NB4 (cell line): ENCODE measurements around the gene SLC22A8.
A peak's percentile ranks its signal among the peaks of the same experiment; 100 is the strongest.

ENCODE experiments used
- DNase-seq: peaks from one replicate; pipeline ENCODE4 v3.0.0; 2010; ENCODE audit warnings: low read depth
- H3K4me3 ChIP-seq: one replicate; pipeline ENCODE4 v1.5.1; 2011; ENCODE audit warnings: mild to moderate bottlenecking, low read depth, low read length, moderate library complexity
- MYC ChIP-seq: IDR thresholded peaks from 2 replicates; pipeline ENCODE4 v1.6.1; 2011; ENCODE audit warnings: low read depth, low read length
- POLR2A ChIP-seq: IDR thresholded peaks from 2 replicates; pipeline ENCODE4 v1.6.1; 2011; ENCODE audit warnings: mild to moderate bottlenecking; ENCODE audit not compliant: insufficient read length; ENCODE audit errors: extremely low read depth
- TF ChIP-seq, protein P1 (sequence below): IDR thresholded peaks from one replicate; pipeline ENCODE4 v1.5.1; 2012; ENCODE audit warnings: low read depth, low read length
- TF ChIP-seq, protein P2 (sequence below): IDR thresholded peaks from 2 replicates; pipeline ENCODE4 v1.6.1; 2011; ENCODE audit warnings: low read depth, low read length

The SLC22A8 gene

DNA sequence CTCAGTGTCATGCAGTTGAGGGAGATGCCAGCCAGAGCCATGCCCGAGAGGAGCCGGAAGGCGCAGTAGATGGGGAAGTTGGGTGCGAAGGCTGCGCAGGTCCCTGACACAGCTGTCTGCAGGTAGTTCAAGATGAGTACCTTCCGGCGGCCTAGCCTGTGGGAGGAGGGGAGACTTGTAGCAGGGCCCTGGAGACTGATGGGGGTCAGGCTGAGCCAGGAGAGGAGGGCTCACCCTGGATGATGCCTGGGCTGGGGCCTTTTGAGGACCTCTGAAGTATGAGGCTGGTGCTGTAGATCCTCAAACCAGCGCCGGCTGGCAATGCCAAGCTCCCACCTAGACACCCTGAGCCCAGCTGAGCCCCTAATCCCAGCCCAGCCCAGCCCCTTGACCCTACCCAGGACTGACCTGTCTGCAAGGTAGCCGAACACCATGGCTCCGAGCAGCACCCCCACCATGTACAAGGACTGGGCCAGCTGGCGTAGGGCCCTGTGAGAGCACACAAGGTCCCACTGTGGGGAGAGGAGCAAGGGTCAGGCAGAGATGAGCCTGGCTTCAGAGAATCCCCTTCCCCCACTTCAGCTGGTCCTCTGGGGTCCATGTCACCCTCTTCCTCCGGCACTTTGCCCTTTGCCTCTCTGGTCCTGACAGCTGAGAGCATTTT is 32.0 kb downstream of the SLC22A8 start:
- H3K4me3 ChIP-seq, result no peak overlapping the region
- no peak for DNase-seq
- TF ChIP-seq MYC (no peak), POLR2A (no peak)
- TF ChIP-seq, protein P1, sequence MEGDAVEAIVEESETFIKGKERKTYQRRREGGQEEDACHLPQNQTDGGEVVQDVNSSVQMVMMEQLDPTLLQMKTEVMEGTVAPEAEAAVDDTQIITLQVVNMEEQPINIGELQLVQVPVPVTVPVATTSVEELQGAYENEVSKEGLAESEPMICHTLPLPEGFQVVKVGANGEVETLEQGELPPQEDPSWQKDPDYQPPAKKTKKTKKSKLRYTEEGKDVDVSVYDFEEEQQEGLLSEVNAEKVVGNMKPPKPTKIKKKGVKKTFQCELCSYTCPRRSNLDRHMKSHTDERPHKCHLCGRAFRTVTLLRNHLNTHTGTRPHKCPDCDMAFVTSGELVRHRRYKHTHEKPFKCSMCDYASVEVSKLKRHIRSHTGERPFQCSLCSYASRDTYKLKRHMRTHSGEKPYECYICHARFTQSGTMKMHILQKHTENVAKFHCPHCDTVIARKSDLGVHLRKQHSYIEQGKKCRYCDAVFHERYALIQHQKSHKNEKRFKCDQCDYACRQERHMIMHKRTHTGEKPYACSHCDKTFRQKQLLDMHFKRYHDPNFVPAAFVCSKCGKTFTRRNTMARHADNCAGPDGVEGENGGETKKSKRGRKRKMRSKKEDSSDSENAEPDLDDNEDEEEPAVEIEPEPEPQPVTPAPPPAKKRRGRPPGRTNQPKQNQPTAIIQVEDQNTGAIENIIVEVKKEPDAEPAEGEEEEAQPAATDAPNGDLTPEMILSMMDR, result no peak
- TF ChIP-seq, protein P2, sequence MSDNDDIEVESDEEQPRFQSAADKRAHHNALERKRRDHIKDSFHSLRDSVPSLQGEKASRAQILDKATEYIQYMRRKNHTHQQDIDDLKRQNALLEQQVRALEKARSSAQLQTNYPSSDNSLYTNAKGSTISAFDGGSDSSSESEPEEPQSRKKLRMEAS, result no peak

DNA sequence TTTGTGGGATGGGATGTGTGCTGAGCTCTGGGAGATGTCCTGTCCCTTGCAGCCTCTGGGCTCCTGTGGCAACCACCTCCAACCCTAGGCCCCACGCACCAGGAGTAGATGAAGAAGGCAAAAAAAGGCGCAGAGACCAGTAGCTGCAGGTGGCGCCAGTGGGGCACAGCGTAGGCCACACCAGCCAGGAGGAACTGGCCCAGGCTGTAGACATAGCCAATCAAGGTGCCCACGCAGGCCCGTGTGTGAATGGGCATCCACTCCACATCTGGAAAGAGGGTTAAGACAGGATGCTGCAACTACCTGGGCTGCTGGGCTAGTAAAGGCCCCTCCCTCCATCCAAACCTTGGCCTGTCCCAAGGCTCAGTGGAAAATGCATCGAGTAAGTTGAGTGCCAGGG is 33.9 kb downstream of the SLC22A8 start:
- TF ChIP-seq, protein P2, result no peak
- TF ChIP-seq POLR2A, result no peak
- TF ChIP-seq, protein P1, result peak; percentile 20
- H3K4me3 ChIP-seq, result no peak overlapping the region
- DNase-seq, result peak; percentile 15

DNA sequence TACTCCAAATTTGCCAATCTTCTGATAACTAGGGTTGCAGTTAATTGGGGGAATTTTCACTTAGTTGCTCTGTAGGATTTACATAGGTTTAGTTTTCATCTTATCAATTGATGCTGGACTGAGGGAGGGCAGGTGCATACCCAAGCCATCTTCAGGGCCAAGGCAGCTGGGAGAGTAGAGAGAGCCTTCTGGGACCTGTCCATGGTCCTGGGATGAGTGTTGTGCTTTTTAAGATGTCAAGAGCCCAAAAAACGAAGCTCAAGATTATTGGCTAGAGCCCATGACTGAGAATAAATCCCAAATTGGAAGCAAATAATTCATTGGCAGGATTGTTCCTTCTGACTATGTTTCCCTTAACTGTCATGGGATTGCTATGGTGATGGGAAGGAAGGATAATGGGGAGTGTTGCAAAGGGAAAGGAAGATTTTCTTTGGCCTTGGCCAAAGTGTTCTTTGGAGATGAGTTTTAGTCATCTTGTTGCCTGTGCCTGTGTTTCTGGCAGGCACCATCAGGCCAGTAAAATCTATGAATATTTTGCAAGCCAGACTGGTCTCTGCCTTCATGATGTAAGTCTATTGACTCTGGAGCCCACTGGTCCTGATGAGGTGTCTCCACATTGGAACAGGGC is 35.4 kb downstream of the SLC22A8 start:
- no peak overlapping the region for H3K4me3 ChIP-seq
- TF ChIP-seq POLR2A (no peak), MYC (no peak)
- TF ChIP-seq, protein P1, result no peak
- TF ChIP-seq, protein P2, result no peak
- DNase-seq, result peak; percentile 28

DNA sequence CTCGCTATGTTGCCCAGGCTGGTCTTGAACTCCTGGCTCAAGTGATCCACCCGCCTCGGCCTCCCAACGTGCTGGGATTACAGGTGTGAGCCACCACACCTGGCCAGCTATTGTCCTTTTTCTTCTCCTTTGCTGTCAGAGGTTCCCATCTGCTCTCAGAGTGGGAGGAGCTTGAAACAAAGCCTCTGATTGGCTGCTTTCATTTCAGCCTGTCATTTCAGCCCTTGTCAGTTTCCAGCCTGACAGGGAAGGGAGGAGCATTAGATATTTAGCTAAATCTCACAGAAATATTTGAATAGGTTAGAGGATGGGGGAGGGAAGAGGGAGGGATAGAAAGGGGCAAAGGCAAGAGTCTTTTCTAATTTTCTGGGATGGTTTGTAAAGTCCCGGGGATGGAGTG is 39.5 kb downstream of the SLC22A8 start:
- TF ChIP-seq, protein P1, result no peak
- TF ChIP-seq, protein P2, result no peak
- TF ChIP-seq MYC, result no peak
- no peak for TF ChIP-seq POLR2A
- H3K4me3 ChIP-seq, result no peak overlapping the region
- peak; percentile 22 for DNase-seq

DNA sequence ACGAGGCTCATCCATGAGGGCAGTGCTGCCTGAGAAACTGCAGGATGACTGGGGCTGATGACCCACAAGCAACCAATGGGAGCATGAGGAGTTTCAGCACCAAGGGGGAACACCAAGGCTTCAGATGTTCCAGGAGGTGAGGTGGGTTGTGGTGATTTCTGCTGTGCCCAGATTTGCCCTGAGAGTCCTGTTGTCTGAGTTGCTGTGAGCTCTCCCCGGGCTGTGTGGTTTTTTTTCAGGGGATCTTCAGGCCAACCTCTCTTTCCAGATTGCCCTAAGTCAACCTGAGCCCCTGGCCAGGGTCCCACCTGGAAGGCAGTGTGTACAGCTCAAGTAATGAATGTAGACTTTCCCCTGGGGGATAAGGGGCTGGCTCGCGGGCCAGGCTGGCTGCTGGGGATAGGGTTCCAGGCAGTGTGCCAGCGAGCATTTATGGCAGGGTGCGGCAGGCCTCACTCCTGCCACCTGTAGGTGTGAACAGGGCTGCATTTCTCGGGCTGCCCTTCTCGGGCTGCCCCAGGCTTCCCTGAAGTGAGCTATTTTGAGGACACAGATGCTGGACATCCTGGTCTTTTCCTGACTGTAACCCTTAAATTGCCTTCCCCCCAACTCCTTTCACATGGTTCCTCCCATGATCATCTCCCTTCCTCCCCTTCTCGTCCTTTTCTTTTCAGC is 40.7 kb downstream of the SLC22A8 start:
- no peak overlapping the region for H3K4me3 ChIP-seq
- DNase-seq, result peak; percentile 59
- no peak for TF ChIP-seq MYC
- TF ChIP-seq POLR2A, result no peak
- TF ChIP-seq, protein P2, result no peak
- TF ChIP-seq, protein P1, result peak; percentile 66
